ENCODE data around the gene GAPDHS.

- no peak for TF ChIP-seq CTCF (IDR thresholded peaks at IDR 0.05; ENCODE audit: insufficient read depth, low read depth, low read length)
- no peak for TF ChIP-seq EZH2 (IDR thresholded peaks at IDR 0.05; ENCODE audit: insufficient read depth, low read length)
Observed at GRCh38 chr19:35552534-35553384, 19.5 kb downstream of the GAPDHS start.

All from astrocyte (in vitro differentiated cells and primary cell).